T-cell (primary cell): ENCODE measurements around the gene IGLON5. TPM values are rescaled to one million over a fixed set of nuclear protein-coding genes. Genes with fewer than 3 reads are reported as not detected.

Experiments used
- ATAC-seq, 4 experiments: fragments of 200-7000 bp in 3 of 4; fragments of 150-1000 bp in 1 of 4; cut with Tn5 transposase; replicated peaks in 1 of 4; 1 replicate in 3 of 4; 2 replicates in 1 of 4; pipeline ENCODE4 v1.10.0; 2021; ENCODE audit warnings: moderate library complexity in 3 of 4, mild to moderate bottlenecking in 2 of 4, moderate number of reproducible peaks in 1 of 4
- CTCF ChIA-PET, 2 donors: fragments of 300-600 bp; sonication (Branson Sonifier 250); formaldehyde crosslinking; loops; one replicate each; lab custom pipeline; 2022; ENCODE audit warnings: antibody characterized with exemption in 2 of 2; lab: Charles Lee
- POLR2A ChIA-PET, 2 donors: fragments of 300-600 bp; sonication (Branson Sonifier 250); formaldehyde crosslinking; loops; one replicate each; lab custom pipeline; 2022; ENCODE audit warnings: antibody characterized with exemption in 2 of 2; lab: Charles Lee
- DNase-seq, 35 experiments: peaks; one replicate each; pipeline versions ENCODE4 v3.0.0 to v3.0.0-alpha.2; 2013 to 2023
- H3K27ac ChIP-seq: one replicate; pipeline ENCODE4 v1.5.1; 2013; ENCODE audit warnings: low read length
- H3K27me3 ChIP-seq, 2 experiments: replicated peaks in 1 of 2; 1 replicate in 1 of 2; 2 replicates in 1 of 2; pipeline versions ENCODE4 v1.6.1 to v1.7.0; 2013; ENCODE audit warnings: low read length in 1 of 2, mixed read lengths in 1 of 2; ENCODE audit not compliant: control insufficient read depth in 2 of 2, insufficient read depth in 2 of 2; ENCODE audit errors: extremely low read depth in 1 of 2
- H3K36me3 ChIP-seq, 2 donors: 1 replicate in 1 of 2; 2 replicates in 1 of 2; pipeline versions ENCODE4 v1.6.1 to v1.7.0; 2013; ENCODE audit warnings: low read length in 1 of 2; ENCODE audit not compliant: control insufficient read depth in 2 of 2, insufficient read depth in 1 of 2; ENCODE audit errors: extremely low read depth in 1 of 2
- H3K4me1 ChIP-seq, 2 experiments: 1 replicate in 1 of 2; 2 replicates in 1 of 2; pipeline versions ENCODE4 v1.6.1 to v1.7.0; 2013; ENCODE audit warnings: low read length in 2 of 2, mixed read lengths in 1 of 2; ENCODE audit not compliant: insufficient read depth in 2 of 2, control insufficient read depth in 1 of 2; ENCODE audit errors: extremely low read depth in 1 of 2
- H3K4me3 ChIP-seq, 2 donors: 1 replicate in 1 of 2; 2 replicates in 1 of 2; pipeline versions ENCODE4 v1.5.1 to v1.7.0; 2013; ENCODE audit warnings: mild to moderate bottlenecking in 2 of 2, low read length in 1 of 2, moderate library complexity in 1 of 2; ENCODE audit not compliant: control insufficient read depth in 1 of 2; ENCODE audit errors: extremely low read depth in 1 of 2
- H3K9me3 ChIP-seq: 2 replicates; pipeline ENCODE4 v1.7.0; 2013
- H3K27ac Mint-ChIP-seq, 2 donors: one replicate each; pipeline ENCODE4 v1.8.0; 2020 to 2021; ENCODE audit warnings: mild to moderate bottlenecking in 2 of 2, mixed read lengths in 2 of 2
- H3K27me3 Mint-ChIP-seq, 2 donors: one replicate each; pipeline ENCODE4 v1.8.0; 2021 to 2022; ENCODE audit warnings: mixed read lengths in 2 of 2
- H3K36me3 Mint-ChIP-seq: one replicate; pipeline ENCODE4 v1.8.0; 2021; ENCODE audit warnings: mixed read lengths
- H3K4me1 Mint-ChIP-seq, 3 donors: one replicate each; pipeline ENCODE4 v1.8.0; 2020 to 2022; ENCODE audit warnings: mixed read lengths in 3 of 3, mild to moderate bottlenecking in 1 of 3
- H3K4me3 Mint-ChIP-seq, 3 donors: one replicate each; pipeline ENCODE4 v1.8.0; 2020 to 2022; ENCODE audit warnings: mild to moderate bottlenecking in 3 of 3, mixed read lengths in 3 of 3, moderate library complexity in 3 of 3
- H3K9me3 Mint-ChIP-seq, 3 donors: one replicate each; pipeline ENCODE4 v1.8.0; 2020 to 2022; ENCODE audit warnings: mixed read lengths in 3 of 3
- WGBS: methylation state at CpG from one replicate; pipeline ENCODE4 v1.1.5; 2013; ENCODE audit warnings: missing lambda C conversion rate; ENCODE audit not compliant: insufficient coverage; 5-methylcytosine and 5-hydroxymethylcytosine counted together
- total RNA-seq, 35 experiments: library from RNA in 6 of 35; stranded (reverse) in 6 of 35; fragments of 120-200 nt in 1 of 35; gene quantifications; one replicate each; pipeline versions ENCODE4 v1.2.1 to v1.2.4 and lab custom pipeline; 2013 to 2026

IGLON5 gene
- total RNA-seq, 5 donors from 2014 or later (not counting 1 experiment from before 2014, with no cell fraction given), result 0.10 TPM; not detected in 4

GRCh38 chr19:51294977-51295375 is 16.5 kb upstream of the IGLON5 start:
- H3K9me3 ChIP-seq, result no peaks in the 10 kb centered on the region
- no peak overlapping the region for H3K4me3 ChIP-seq
- no peaks in the 10 kb centered on the region for H3K36me3 Mint-ChIP-seq
- no peak overlapping the region for H3K27ac ChIP-seq
- no peaks in the 10 kb centered on the region for H3K4me1 ChIP-seq
- no peak overlapping the region for H3K27ac Mint-ChIP-seq
- ChIA-PET POLR2A (no interaction called here), CTCF (no interaction called here)
- H3K9me3 Mint-ChIP-seq, result no peaks in the 10 kb centered on the region
- peaks cover 0 to 48% of the 10 kb centered on the region in 2 experiments for H3K27me3 ChIP-seq
- ATAC-seq, result no peak
- H3K36me3 ChIP-seq, result no peaks in the 10 kb centered on the region
- H3K4me1 Mint-ChIP-seq, result no peaks in the 10 kb centered on the region
- peaks cover 21 to 44% of the 10 kb centered on the region in 2 donors for H3K27me3 Mint-ChIP-seq
- 75% methylated on average over 6 of the region's 12 CpGs for WGBS
- no peak for DNase-seq
- H3K4me3 Mint-ChIP-seq, result no peak overlapping the region

DNA sequence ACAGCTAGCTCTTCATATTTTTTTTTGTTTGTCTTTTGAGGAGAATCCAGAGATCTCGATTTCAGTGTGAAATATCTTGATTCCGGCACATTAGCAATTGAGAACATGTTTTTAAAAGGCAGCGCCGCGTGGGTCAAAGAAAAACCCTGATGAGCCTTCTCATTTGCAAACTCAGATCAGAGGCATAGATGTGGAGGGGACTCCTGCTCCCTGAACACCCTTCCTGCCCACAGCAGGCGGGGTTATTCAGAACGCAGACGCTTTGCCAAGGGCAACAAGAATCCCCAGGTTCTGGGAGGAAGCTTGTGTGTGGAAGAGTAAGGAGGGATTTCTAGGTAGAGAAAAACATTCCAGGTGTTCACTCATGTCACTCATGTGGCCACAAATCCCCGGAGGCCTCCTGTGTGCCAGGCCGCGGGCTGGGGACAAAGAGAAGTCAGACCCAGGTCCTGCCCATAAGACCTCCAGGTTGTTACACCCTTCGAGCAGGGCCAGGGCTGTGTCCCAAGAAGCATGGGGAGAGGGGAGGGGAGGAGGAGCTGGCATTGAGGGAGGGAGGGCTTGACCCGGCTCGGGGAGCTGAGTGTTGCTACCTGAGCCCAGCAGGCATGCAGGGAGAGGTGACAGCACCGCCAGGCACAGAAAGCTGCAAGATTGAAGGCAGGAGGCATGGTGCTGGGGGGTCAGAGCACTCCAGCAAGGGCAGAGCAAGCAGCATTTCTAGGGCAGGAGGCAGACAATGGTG is 15.9 kb upstream of the IGLON5 start:
- 75% methylated on average over 7 of the region's 15 CpGs for WGBS
- ChIA-PET CTCF (no interaction called here), POLR2A (no interaction called here)
- no peaks in the 10 kb centered on the region for H3K36me3 ChIP-seq
- Mint-ChIP-seq H3K27me3 (peaks cover 21 to 47% of the 10 kb centered on the region in 2 donors), H3K27ac (no peak overlapping the region), H3K4me1 (no peaks in the 10 kb centered on the region), H3K4me3 (no peak overlapping the region), H3K36me3 (no peaks in the 10 kb centered on the region), H3K9me3 (no peaks in the 10 kb centered on the region)
- H3K9me3 ChIP-seq, result no peaks in the 10 kb centered on the region
- peaks cover 0 to 48% of the 10 kb centered on the region in 2 experiments for H3K27me3 ChIP-seq
- DNase-seq (no peak), ATAC-seq (no peak)
- H3K4me3 ChIP-seq, result no peak overlapping the region
- no peaks in the 10 kb centered on the region for H3K4me1 ChIP-seq
- no peak overlapping the region for H3K27ac ChIP-seq

GRCh38 chr19:51296336-51297093 is 14.9 kb upstream of the IGLON5 start:
- Mint-ChIP-seq H3K4me1 (no peaks in the 10 kb centered on the region), H3K4me3 (no peak overlapping the region), H3K27ac (no peak overlapping the region), H3K27me3 (peaks cover 21 to 48% of the 10 kb centered on the region in 2 donors), H3K9me3 (peaks cover 0 to under 1% (median 0%) of the 10 kb centered on the region in 3 donors), H3K36me3 (no peaks in the 10 kb centered on the region)
- peaks cover 0 to 47% of the 10 kb centered on the region in 2 experiments for H3K27me3 ChIP-seq
- ATAC-seq (no peak), DNase-seq (no peak)
- H3K36me3 ChIP-seq, result no peaks in the 10 kb centered on the region
- H3K9me3 ChIP-seq, result no peaks in the 10 kb centered on the region
- POLR2A ChIA-PET, result no interaction called here
- no peak overlapping the region for H3K4me3 ChIP-seq
- no peaks in the 10 kb centered on the region for H3K4me1 ChIP-seq
- no peak overlapping the region for H3K27ac ChIP-seq
- CTCF ChIA-PET, result no interaction called here
- whole genome bisulfite sequencing, result 56% methylated on average over 6 of the region's 9 CpGs

DNA sequence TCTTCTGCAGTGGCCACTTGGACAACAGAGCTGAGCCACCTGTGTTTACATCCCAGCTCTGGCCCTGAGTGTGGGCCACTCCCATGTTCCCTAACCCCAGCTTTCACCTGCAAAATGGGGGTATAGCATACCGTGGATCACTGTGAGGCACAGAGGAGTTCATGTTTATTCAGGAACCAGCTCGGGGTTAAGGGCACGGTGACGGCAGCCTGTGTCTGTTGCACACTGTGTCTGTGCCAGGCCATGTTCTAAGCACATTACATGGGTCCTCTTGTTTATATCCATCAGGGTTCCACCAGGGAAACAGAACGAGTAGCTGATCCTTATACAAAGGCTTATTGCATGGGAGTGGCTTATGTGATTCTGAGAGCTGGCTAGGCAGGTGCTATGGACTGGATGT is 14.0 kb upstream of the IGLON5 start:
- no peak for ATAC-seq
- Histone ChIP-seq H3K4me1 (no peaks in the 10 kb centered on the region), H3K27me3 (peaks cover 0 to 42% of the 10 kb centered on the region in 2 experiments), H3K36me3 (no peaks in the 10 kb centered on the region), H3K27ac (no peak overlapping the region), H3K9me3 (no peaks in the 10 kb centered on the region), H3K4me3 (no peak overlapping the region)
- Mint-ChIP-seq H3K27me3 (peaks cover 18 to 42% of the 10 kb centered on the region in 2 donors), H3K36me3 (no peaks in the 10 kb centered on the region), H3K27ac (no peak overlapping the region), H3K4me1 (no peaks in the 10 kb centered on the region), H3K9me3 (peaks cover 0 to 6% (median 0%) of the 10 kb centered on the region in 3 donors), H3K4me3 (no peak overlapping the region)
- ChIA-PET POLR2A (no interaction called here), CTCF (no interaction called here)
- DNase-seq, result no peak
- WGBS, result 80% methylated on average over 4 of the region's 5 CpGs

- peaks cover 24 to 28% of the 10 kb centered on the region in 2 donors for H3K27me3 Mint-ChIP-seq
- ATAC-seq (no peak), DNase-seq (no peak)
- peaks cover 4 to 23% (median 7%) of the 10 kb centered on the region in 3 donors for H3K9me3 Mint-ChIP-seq
- no peaks in the 10 kb centered on the region for H3K36me3 Mint-ChIP-seq
- no peak overlapping the region for H3K4me3 Mint-ChIP-seq
- CTCF ChIA-PET, result no interaction called here
- H3K4me3 ChIP-seq, result no peak overlapping the region
- H3K27ac Mint-ChIP-seq, result no peak overlapping the region
- no peaks in the 10 kb centered on the region for H3K36me3 ChIP-seq
- peaks cover 0 to 29% of the 10 kb centered on the region in 2 experiments for H3K27me3 ChIP-seq
- H3K9me3 ChIP-seq, result no peaks in the 10 kb centered on the region
- no peak overlapping the region for H3K27ac ChIP-seq
- no peaks in the 10 kb centered on the region for H3K4me1 Mint-ChIP-seq
- POLR2A ChIA-PET, result no interaction called here
- no peaks in the 10 kb centered on the region for H3K4me1 ChIP-seq
- 81% methylated on average over 4 of the region's 7 CpGs for WGBS
Observed at GRCh38 chr19:51301266-51301665, 10.2 kb upstream of the IGLON5 start.

- Histone ChIP-seq H3K27ac (no peak overlapping the region), H3K9me3 (no peaks in the 10 kb centered on the region), H3K4me3 (no peak overlapping the region), H3K27me3 (peaks cover 0 to 28% of the 10 kb centered on the region in 2 experiments), H3K4me1 (no peaks in the 10 kb centered on the region), H3K36me3 (no peaks in the 10 kb centered on the region)
- POLR2A ChIA-PET, result no interaction called here
- H3K27ac Mint-ChIP-seq, result no peak overlapping the region
- no peak overlapping the region for H3K4me3 Mint-ChIP-seq
- no peak for DNase-seq
- 67% methylated on average over 1 of the region's 3 CpGs for WGBS
- ATAC-seq, result no peak
- H3K27me3 Mint-ChIP-seq, result peaks cover 40 to 45% of the 10 kb centered on the region in 2 donors
- CTCF ChIA-PET, result no interaction called here
- H3K4me1 Mint-ChIP-seq, result no peaks in the 10 kb centered on the region
- peaks cover 4 to 40% (median 16%) of the 10 kb centered on the region in 3 donors for H3K9me3 Mint-ChIP-seq
- peaks cover 3% of the 10 kb centered on the region for H3K36me3 Mint-ChIP-seq
Observed at GRCh38 chr19:51305479-51305878, 6.0 kb upstream of the IGLON5 start.
